Right lobe of liver (tissue), 4 donors: ENCODE results near the gene PNKD.

Experiments used
- CTCF ChIP-seq, 4 donors: fragments of 200-600 bp in 3 of 4; fragments of 450-650 bp in 1 of 4; IDR thresholded peaks; one replicate each; pipeline versions ENCODE4 v1.5.1 to v1.8.0; 2016 to 2022; ENCODE audit warnings: antibody characterized with exemption in 4 of 4, mild to moderate bottlenecking in 2 of 4
- POLR2A ChIP-seq: fragments of 450-650 bp; IDR thresholded peaks from one replicate; pipeline ENCODE4 v1.6.1; 2017; ENCODE audit warnings: antibody characterized with exemption, mild to moderate bottlenecking
- donor health status: DM: no; HTN: no; CAD: no.
- donor health status: DM: no; HTN: no; CAD: no.
- donor health status: DM: no; HTN: yes; CAD: no.

GRCh38 chr2:218334531-218334930, 64.2 kb downstream of the PNKD start:
- no peak for TF ChIP-seq CTCF (IDR thresholded peaks at IDR 0.05)
- no peak for TF ChIP-seq POLR2A
